HG03439 (cell line): ENCODE measurements around the gene F2R.

Source experiments
- ATAC-seq: cut with Tn5 transposase; IDR thresholded peaks from one replicate; pipeline ENCODE4 v1.9.1; 2021; ENCODE audit warnings: mild to moderate bottlenecking, moderate library complexity; ENCODE audit not compliant: unreplicated experiment

Gene F2R

DNA sequence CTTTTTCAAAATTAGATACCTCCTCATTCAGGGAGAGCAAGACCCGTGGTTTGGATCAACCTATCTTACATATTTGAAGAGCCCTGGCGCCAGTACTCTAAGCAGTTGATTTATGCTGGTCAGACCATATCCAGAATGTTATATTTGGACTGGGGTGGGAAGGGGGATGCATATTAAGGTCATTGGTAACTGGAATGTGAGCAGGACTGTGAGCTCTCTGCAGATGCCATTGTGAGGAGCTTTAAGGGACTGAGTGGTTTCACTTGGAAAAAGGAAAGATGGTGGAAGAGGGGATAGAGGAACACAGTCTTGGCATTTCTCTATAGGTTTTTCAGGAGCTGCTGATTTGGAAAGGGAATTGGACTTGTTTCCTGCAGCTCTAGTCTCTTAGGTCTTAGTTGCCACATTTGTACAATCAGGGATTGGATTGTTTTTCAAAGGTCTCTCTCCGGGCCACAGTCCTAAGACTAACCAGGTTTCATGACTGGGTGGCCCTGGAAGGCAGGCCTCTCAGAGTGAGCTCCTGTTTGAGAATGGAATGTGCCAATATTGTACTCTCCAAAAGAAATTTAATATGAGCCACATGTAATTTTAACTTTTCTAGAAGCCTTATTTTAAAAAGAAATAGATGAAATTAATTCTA, 25.8 kb upstream of the F2R start:
- no peak for ATAC-seq

GRCh38 chr5:76690704-76691466, 25.0 kb upstream of the F2R start:
- ATAC-seq: no peak

DNA sequence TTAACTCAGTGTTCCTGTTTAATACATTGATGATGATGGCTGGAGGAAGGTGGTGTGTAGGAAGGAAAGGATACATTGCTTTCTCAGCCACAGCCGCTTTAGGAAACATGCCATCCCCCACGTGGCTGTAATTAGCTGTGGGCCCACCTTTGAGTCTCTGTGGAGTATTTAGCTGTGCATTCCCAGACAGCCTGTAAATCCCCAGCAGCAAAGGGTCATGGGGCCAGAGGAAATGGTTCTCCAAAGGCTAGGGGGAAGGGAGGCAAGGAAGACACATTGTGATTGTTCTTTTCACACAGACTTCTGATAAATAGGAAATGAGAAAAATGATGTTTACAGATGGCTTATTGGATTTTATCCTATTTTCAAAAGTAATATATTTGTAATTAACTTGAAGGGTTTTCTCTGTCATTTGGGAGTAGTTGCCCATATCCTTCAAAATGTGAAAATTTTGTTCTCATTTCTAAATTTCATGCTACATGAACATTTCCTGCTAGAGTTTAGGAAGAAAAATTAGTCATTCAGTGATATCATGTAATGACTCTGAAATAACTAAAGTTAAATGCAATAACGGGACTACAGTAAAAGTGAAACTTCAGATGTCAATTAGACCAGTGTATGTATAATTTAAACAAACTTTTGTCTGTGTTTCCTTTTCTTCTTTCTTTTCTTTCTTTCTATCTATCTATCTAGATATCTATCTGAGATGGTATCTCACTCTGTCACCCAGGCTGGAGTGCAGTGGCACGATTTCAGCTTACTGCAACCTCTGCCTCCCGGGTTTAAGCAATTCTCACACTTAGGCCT, 24.3 kb upstream of the F2R start:
- no peak for ATAC-seq

- no peak for ATAC-seq
These were observed 23.7 kb upstream of the F2R start for GRCh38 chr5:76692274-76692540.

DNA sequence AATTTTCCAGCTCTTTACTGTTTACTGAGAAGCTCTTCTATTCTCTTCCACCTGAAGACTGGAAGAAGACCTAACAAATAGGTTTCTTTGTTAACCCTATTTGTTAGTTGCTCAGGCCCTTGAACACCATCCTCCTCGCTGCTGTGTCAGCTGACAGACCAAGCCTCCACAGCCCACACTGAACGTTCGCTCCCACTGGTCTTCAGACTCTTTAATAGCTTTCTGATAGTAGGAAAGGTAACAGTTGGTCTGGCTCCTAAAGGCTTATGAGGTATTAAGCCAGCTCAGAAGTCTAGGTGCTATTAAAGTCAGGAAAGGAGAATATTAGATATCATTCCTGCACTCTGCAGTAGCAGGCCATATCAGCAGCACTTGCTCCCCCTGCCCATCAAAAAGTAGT, 23.3 kb upstream of the F2R start:
- ATAC-seq: no peak

GRCh38 chr5:76693141-76693540, 22.8 kb upstream of the F2R start:
- no peak for ATAC-seq

DNA sequence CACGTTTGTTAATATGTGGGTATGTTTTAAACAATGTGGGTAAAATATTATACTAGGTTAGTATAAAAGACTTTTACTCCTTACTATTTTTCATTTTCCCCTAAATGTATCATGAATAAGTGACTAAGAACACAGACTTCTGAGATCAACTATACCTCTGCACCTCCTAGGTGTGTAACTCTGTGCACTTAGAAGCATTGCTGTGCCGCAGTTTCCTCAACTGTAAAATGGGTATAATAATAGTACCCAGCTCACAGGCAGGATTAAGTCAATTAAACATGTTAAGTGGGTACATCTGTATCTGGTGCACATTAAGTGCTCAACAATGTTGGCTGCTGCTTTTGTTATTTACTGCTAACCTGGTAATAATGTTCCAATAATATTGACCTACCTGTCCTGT, 21.6 kb upstream of the F2R start:
- no peak for ATAC-seq

DNA sequence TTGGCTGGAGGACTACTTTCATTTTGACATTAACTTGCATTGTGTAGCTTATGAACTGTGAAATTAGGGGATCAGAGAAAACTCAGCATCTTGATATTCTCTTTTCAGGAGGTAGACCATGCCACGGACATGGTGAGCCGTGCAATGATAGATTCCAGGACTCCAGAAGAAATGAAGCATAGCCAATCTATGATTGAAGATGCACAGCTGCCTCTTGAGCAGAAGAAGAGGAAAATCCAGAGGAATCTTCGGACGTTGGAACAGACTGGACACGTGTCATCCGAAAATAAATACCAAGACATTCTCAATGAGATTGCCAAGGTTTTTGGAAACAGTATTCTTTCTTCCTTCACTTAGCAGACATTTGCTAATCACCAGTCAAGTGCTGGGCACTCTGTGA, 20.6 kb upstream of the F2R start:
- no peak for ATAC-seq

DNA sequence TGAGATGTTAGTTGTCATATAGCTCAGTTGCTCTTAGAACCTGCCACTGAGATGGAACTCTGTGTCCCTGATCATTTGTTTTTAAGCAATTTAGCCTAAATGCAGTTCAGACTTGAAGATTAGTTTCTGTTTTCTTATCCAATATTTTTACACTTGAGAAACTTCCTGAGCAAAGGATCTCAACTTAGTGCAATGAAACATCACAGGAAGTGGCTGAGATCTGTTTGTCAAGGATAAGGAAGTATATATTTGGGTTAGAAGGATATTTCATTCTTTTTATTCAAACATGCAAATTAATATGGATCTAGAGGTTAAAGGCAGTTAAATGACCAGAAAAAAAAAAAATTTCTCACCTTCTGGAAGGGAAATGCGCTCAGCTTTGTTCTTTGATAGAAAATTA, 19.7 kb upstream of the F2R start:
- no peak for ATAC-seq

- no peak for ATAC-seq
These were observed 18.3 kb upstream of the F2R start for GRCh38 chr5:76697670-76698069.

DNA sequence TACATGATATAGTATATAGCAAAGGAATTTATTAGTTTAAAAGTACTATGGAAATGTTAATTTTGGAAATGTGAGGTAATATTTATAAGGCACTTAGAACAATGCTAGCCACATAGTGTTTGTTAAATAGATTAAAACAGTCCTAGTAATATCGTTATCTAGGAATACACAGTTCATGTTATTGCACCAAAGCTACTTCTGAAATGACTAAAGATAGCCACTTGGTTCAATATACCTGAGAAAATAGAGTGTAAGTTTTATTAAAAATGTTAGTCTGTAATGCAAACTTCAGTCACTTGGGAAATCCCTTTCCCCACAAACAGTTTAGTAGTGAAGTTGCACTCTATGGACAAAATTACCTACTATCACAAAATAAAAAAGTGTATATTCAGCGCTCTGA, 15.4 kb upstream of the F2R start:
- no peak for ATAC-seq

DNA sequence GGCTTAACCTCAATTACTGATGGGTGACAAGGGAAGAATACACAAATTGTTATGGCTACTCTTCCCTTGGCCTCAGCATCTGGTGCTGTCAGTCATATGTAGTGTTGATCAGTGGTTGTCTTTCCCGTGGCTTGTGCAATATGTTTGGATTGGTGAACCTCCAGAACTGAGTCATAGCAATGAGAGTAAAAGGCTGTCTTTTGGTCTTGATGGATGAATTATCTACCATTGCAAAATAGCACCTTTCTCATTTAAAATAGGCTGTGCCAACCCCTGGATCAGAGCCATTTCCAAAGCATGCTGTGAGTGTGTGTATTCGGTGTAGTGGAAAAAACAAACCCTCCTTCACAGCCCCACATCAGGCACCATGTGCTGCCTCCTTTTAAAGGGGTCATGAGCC, 14.6 kb upstream of the F2R start:
- no peak for ATAC-seq

GRCh38 chr5:76703707-76704106, 12.2 kb upstream of the F2R start:
- no peak for ATAC-seq

- ATAC-seq: no peak
These were observed 11.7 kb upstream of the F2R start for GRCh38 chr5:76704131-76704663.

GRCh38 chr5:76705574-76705973, 10.4 kb upstream of the F2R start:
- no peak for ATAC-seq

DNA sequence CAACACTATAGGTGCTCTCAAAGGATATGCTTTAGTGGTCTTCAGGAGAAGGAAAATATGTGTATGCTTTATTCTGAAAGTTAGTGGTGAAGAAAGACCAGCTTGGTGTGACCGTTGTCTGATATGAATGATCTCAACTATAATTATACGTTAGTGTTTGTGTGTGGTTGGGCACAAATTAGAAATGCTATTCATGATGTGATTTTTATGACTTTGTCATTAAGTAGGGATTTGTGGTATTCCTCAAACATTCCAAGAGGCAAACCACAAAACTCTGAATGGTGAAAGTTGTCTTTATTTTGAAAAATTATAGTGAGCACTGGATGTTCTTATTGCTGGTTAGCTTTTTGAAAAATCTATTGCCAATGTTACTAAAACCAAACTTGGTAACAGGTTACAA, 6.2 kb upstream of the F2R start:
- ATAC-seq: no peak

- ATAC-seq: no peak
These were observed 4.9 kb upstream of the F2R start for GRCh38 chr5:76710991-76711390.

- no peak for ATAC-seq
These were observed 1.0 kb upstream of the F2R start for GRCh38 chr5:76714751-76715485.

GRCh38 chr5:76715486-76715735, 515 bp upstream of the F2R start:
- ATAC-seq: no peak

DNA sequence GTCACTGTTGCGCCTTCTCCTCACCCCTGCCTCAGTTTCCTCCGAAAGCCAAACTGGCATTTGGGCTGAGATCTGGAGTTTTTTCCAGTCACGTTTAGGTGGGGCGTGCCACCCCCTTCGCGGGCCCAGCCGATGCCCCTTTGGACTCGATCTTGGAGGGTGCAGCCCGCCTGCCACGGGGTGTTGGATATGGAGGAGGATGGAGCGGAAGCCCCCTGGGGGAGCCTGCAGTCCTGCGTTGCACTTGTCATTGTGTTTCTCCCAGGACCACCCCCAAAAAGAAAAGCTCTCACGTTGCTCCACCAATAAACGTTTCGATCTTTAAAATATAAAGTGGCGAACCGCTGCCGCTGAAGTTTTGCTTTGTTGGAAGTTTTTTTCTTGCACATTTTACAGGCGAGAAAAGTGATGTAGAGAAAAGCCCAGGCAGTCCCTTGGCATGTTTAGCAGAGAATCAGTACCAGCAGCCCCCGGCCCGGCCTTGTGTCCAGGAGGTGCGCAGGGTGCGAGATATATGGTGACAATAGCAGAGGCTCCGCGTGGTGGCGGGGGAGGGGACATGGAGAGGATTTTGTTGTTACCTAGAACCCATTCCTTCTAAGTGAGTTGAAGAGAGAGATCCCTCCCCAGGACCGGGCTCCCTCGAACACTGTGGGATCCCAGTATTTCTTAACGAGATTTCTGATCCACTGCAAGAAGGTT, 681 bp downstream of the F2R start:
- ATAC-seq: no peak
